ENCODE data around the gene TMEM179.

The TMEM179 gene

DNA sequence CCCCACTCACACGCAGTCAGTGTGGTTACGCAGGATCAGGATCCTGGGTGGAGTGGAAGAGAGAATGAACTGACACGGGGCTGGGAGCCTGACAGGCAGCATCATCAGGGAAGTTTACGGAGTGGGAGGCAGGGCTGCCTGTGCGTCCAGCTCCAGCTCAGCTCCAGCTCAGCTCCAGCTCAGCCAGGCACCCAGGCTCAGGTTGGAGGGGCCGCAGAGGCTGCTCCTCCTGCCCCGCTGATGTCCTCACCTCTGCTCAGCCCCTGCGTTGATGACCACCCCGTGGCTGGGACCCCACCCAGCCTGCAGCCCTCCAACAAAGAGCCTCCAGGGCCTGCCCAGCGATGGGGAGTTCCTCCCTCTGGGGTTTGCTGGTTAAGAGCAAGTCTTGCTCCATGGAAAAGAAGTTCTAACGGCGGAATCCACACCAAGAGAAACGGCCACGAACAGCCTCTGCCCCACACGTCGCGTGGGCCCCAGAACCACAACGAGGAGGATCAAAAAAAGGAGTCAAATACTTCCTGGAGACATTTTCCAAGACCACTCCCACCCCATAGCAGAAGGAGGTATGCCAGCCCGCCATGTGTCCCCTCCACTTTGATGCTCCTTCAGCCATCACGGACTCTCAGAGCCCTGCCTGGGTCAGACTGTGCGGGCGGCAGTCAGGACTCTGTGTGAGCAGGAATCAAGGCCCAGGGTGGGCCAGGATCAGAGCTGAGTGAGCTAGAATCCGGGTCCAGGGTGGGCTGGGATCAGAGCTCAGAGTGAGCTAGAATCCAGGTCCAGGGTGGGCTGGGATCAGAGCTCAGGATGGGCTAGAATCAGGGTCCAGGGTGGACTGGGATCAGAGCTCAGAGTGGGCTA is 42.7 kb downstream of the TMEM179 start:
- TF ChIP-seq FOXP2 (optimal IDR thresholded peaks at IDR 0.05; ENCODE audit: control extremely low read depth, extremely low read length, insufficient read depth) (no peak), POLR2AphosphoS5 (IDR thresholded peaks at IDR 0.05; ENCODE audit: borderline replicate concordance, low read depth, low read length) (no peak), EZH2 (IDR thresholded peaks at IDR 0.05) (no peak)
- Histone ChIP-seq H3K9ac (ENCODE audit: insufficient read length) (no peak overlapping the region), H3K4me3 (no peak overlapping the region), H3K36me3 (ENCODE audit: insufficient read depth, low read length) (no peaks in the 10 kb centered on the region), H3K9me3 (ENCODE audit: low read depth, low read length) (no peaks in the 10 kb centered on the region), H3K27ac (no peak overlapping the region)
- no peak for DNase-seq (ENCODE audit: low read depth, low spot score)

DNA sequence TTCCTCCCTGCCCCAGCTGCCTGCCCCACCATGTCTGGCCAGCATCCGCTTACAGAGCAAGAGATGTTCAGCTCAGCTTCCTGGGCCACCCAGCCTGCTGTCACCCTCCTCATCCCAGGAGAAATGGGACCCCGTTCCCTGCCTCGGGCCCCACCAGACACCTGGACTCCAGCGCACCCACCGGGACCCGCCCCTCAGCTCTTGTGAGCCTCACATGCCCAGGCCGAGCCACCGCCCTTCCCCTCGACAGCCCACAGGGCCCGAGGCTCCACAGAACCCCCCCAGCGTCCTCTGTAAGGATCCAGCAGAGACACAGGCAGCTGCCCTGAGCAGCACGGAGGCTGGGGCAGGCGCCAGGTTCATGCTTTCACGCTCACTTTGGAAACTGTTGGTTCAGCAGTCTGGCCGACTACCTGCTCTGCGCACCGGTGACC is 43.4 kb downstream of the TMEM179 start:
- Histone ChIP-seq H3K27ac (no peak overlapping the region), H3K9ac (ENCODE audit: insufficient read length) (no peak overlapping the region), H3K36me3 (ENCODE audit: insufficient read depth, low read length) (no peaks in the 10 kb centered on the region), H3K4me3 (no peak overlapping the region), H3K9me3 (ENCODE audit: low read depth, low read length) (no peaks in the 10 kb centered on the region)
- TF ChIP-seq EZH2 (IDR thresholded peaks at IDR 0.05) = no peak
- no peak for TF ChIP-seq POLR2AphosphoS5 (IDR thresholded peaks at IDR 0.05; ENCODE audit: borderline replicate concordance, low read depth, low read length)
- no peak for TF ChIP-seq FOXP2 (optimal IDR thresholded peaks at IDR 0.05; ENCODE audit: control extremely low read depth, extremely low read length, insufficient read depth)
- no peak for DNase-seq (ENCODE audit: low read depth, low spot score)

DNA sequence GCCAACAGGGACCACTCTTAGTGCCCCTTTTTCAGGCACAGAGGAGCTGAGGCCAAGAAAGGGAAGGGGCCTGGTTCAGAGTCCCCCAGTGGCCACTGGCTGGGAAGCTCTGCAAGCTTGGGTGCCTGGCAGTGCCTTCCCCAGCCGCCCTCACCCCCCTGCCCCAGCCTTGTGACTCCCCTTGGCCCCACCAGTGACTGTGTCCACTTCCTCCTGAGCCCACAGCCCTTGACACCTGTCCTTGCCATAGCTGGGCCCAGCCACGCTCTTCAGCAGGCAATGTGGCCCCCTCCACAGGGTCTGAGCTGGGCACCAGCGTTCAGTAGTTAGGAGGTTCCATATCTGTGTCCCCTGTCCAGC is 44.0 kb downstream of the TMEM179 start:
- H3K9ac ChIP-seq (ENCODE audit: insufficient read length) = no peak overlapping the region
- no peak for DNase-seq (ENCODE audit: low read depth, low spot score)
- H3K4me3 ChIP-seq = no peak overlapping the region
- no peaks in the 10 kb centered on the region for H3K9me3 ChIP-seq (ENCODE audit: low read depth, low read length)
- no peaks in the 10 kb centered on the region for H3K36me3 ChIP-seq (ENCODE audit: insufficient read depth, low read length)
- no peak overlapping the region for H3K27ac ChIP-seq
- TF ChIP-seq FOXP2 (optimal IDR thresholded peaks at IDR 0.05; ENCODE audit: control extremely low read depth, extremely low read length, insufficient read depth) (no peak), EZH2 (IDR thresholded peaks at IDR 0.05) (no peak), POLR2AphosphoS5 (IDR thresholded peaks at IDR 0.05; ENCODE audit: borderline replicate concordance, low read depth, low read length) (no peak)

DNA sequence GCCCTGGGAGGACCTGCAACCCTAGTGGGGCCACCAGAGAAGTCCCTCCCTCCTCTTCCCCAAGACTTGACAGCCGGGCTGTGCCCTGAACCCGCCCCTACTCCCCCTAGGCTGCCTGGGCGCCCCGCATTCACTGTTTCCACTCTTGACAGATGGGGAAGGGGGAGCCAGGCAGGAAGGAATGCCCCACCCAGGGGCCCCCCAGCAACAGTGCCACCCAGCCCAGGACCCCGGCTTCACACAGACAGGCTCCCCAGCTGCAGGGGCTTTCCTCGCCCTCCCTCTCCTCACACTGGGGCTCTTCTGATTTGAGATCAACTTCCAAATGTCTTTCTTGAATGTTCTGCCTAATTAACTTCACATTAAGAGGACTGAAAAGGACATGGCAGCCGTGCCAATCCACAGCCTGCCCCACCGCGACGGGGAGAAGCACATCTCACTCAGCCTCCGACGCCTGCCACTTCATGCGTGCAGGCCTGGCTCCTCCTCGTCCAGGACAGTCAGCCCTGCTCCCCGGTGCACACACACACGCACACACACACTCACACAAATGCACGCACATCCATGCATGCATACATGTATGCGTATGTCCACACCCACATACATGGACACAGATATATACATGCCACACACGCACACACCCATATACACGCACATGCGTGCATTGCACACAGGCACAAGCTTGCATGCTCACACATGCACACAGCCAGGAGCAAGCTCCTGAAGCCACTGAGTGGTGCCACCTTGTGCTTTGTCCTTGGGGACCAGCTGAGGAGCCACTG is 44.6 kb downstream of the TMEM179 start:
- no peak overlapping the region for H3K9ac ChIP-seq (ENCODE audit: insufficient read length)
- H3K36me3 ChIP-seq (ENCODE audit: insufficient read depth, low read length) = no peaks in the 10 kb centered on the region
- H3K27ac ChIP-seq = no peak overlapping the region
- TF ChIP-seq FOXP2 (optimal IDR thresholded peaks at IDR 0.05; ENCODE audit: control extremely low read depth, extremely low read length, insufficient read depth) = no peak
- TF ChIP-seq POLR2AphosphoS5 (IDR thresholded peaks at IDR 0.05; ENCODE audit: borderline replicate concordance, low read depth, low read length) = no peak
- TF ChIP-seq EZH2 (IDR thresholded peaks at IDR 0.05) = no peak
- no peak overlapping the region for H3K4me3 ChIP-seq
- no peaks in the 10 kb centered on the region for H3K9me3 ChIP-seq (ENCODE audit: low read depth, low read length)
- no peak for DNase-seq (ENCODE audit: low read depth, low spot score)

DNA sequence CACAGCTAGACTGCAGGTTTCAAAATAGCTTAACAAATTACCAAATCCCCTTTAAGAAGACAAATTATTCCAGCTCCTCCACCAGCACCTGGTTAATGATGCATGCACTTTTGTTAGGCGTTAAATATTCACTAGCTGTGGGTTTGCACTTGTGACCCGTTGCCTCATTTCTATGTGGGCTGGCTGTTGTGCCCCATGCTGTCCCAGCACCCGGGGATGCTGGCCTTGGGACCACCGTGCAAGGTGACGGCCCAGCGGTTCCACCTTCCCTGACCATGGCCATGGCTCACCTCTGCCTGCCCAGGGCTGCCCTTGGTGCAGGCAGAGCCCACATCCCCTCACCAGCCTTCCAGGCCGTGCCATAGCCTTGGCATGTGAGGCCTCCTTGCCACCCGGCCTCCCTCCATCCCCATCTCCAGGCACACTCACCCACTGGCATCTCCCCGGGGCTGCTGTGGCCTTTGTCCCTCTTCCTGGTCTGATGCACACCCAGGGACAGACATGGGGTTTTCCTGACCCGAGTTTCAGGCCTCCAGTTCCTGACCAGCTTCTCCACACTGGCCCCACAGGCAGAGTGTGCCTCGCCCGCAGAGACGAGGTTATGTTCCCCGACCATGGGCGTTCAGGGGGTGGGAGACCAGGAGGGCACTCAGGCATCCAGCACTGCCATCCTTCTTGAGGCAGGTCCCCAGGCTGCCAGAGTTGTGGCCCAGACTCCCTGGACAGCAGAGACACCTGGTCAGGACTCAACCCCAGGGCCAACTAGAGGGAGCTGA is 45.4 kb downstream of the TMEM179 start:
- no peak overlapping the region for H3K4me3 ChIP-seq
- no peak overlapping the region for H3K9ac ChIP-seq (ENCODE audit: insufficient read length)
- DNase-seq (ENCODE audit: low read depth, low spot score) = no peak
- TF ChIP-seq EZH2 (IDR thresholded peaks at IDR 0.05) (no peak), FOXP2 (optimal IDR thresholded peaks at IDR 0.05; ENCODE audit: control extremely low read depth, extremely low read length, insufficient read depth) (no peak), POLR2AphosphoS5 (IDR thresholded peaks at IDR 0.05; ENCODE audit: borderline replicate concordance, low read depth, low read length) (no peak)
- no peaks in the 10 kb centered on the region for H3K36me3 ChIP-seq (ENCODE audit: insufficient read depth, low read length)
- H3K27ac ChIP-seq = no peak overlapping the region
- no peaks in the 10 kb centered on the region for H3K9me3 ChIP-seq (ENCODE audit: low read depth, low read length)

DNA sequence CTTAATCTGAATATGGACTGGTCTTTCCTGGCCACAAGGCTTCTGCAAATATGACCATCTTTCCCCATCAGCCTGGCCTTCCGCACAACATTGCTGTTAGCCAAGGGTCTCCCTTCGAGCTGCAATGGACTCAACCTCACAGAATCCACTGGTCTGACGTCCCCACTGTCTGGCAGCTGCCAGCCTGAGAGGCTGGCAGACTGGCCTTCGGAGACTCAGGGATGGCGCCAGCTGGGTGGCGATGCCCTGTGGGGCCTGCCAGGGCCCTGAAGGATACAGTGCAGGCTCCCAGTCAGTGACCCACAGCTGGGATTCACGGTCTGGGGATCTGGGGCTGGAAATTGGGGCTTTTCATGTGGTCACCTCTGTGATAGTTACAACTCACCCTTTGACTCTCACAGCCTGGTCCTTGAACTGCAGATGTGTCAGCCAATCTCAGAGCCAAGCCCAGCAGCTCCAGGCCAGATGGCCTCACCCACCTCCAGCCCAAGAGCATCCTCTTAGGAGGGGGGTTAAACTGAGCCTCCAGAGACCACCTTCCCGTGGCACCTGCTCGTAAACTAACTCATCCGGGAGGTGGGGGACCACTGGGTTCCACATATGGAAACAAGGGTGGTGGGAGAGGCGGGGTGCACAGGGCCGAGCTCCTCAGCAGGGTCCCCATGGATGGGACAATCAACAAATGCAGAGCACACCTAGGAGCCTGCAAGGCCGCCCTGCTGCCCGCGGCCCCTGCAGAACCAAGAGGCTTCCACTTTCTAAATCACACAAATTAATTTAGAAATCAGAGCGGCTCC is 46.1 kb downstream of the TMEM179 start:
- H3K4me3 ChIP-seq = no peak overlapping the region
- DNase-seq (ENCODE audit: low read depth, low spot score) = no peak
- no peak overlapping the region for H3K9ac ChIP-seq (ENCODE audit: insufficient read length)
- H3K9me3 ChIP-seq (ENCODE audit: low read depth, low read length) = no peaks in the 10 kb centered on the region
- H3K36me3 ChIP-seq (ENCODE audit: insufficient read depth, low read length) = no peaks in the 10 kb centered on the region
- no peak for TF ChIP-seq EZH2 (IDR thresholded peaks at IDR 0.05)
- TF ChIP-seq POLR2AphosphoS5 (IDR thresholded peaks at IDR 0.05; ENCODE audit: borderline replicate concordance, low read depth, low read length) = no peak
- TF ChIP-seq FOXP2 (optimal IDR thresholded peaks at IDR 0.05; ENCODE audit: control extremely low read depth, extremely low read length, insufficient read depth) = no peak
- no peak overlapping the region for H3K27ac ChIP-seq

DNA sequence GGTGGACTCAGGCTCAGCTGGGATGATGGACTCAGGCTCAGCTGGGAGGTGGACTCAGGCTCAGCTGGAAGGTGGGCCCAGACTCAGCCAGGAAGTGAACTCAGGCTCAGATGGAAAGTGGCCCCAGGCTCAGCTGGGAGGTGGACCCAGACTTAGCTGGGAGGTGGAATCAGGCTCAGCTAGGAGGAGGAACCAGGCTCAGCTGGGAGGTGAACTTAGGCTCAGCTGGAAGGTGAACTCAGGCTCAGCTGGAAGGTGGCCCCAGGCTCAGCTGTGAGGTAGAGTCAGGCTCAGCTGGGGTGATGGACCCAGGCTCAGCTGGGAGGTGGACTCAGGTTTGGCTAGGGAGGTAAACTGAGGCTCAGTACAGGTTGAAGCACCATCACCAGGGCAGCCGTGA is 46.8 kb downstream of the TMEM179 start:
- Histone ChIP-seq H3K9me3 (ENCODE audit: low read depth, low read length) (no peaks in the 10 kb centered on the region), H3K27ac (no peak overlapping the region), H3K9ac (ENCODE audit: insufficient read length) (no peak overlapping the region), H3K36me3 (ENCODE audit: insufficient read depth, low read length) (no peaks in the 10 kb centered on the region), H3K4me3 (no peak overlapping the region)
- no peak for TF ChIP-seq FOXP2 (optimal IDR thresholded peaks at IDR 0.05; ENCODE audit: control extremely low read depth, extremely low read length, insufficient read depth)
- no peak for TF ChIP-seq POLR2AphosphoS5 (IDR thresholded peaks at IDR 0.05; ENCODE audit: borderline replicate concordance, low read depth, low read length)
- no peak for TF ChIP-seq EZH2 (IDR thresholded peaks at IDR 0.05)
- no peak for DNase-seq (ENCODE audit: low read depth, low spot score)
